Inflammatory macrophage treated with lipopolysaccharide for 4 hours (primary cell): ENCODE data around the gene CADM2.
"Not testable (repeated sequence)": the region's sequence is repeated elsewhere in the genome, so short reads cannot be mapped to it uniquely, and the experiment has no call there.

Experiments used
- DNase-seq: peaks from one replicate; pipeline ENCODE4 v3.0.0-alpha.2; 2020

CADM2 gene

GRCh38 chr3:85708325-85708724 lies 749.5 kb downstream of the CADM2 start:
- not testable (repeated sequence) for DNase-seq

GRCh38 chr3:85709346-85709892 lies 750.6 kb downstream of the CADM2 start:
- DNase-seq: no peak

- DNase-seq: no peak
These were observed 751.7 kb downstream of the CADM2 start for GRCh38 chr3:85710490-85710889.

- DNase-seq: no peak
These were observed 762.8 kb downstream of the CADM2 start for GRCh38 chr3:85721409-85722145.

- no peak for DNase-seq
These were observed 767.0 kb downstream of the CADM2 start for GRCh38 chr3:85725809-85726208.

GRCh38 chr3:85726241-85726640 lies 767.5 kb downstream of the CADM2 start:
- no peak for DNase-seq

GRCh38 chr3:85737846-85738245 lies 779.1 kb downstream of the CADM2 start:
- no peak for DNase-seq

GRCh38 chr3:85740561-85740960 lies 781.8 kb downstream of the CADM2 start:
- no peak for DNase-seq

- no peak for DNase-seq
These were observed 799.7 kb downstream of the CADM2 start for GRCh38 chr3:85758442-85758841.

- DNase-seq: no peak
These were observed 801.6 kb downstream of the CADM2 start for GRCh38 chr3:85760342-85760741.

GRCh38 chr3:85780806-85781205 lies 822.0 kb downstream of the CADM2 start:
- DNase-seq: no peak

- no peak for DNase-seq
These were observed 823.0 kb downstream of the CADM2 start for GRCh38 chr3:85781806-85782205.

GRCh38 chr3:85783291-85783690 lies 824.5 kb downstream of the CADM2 start:
- no peak for DNase-seq

- DNase-seq: no peak
These were observed 827.0 kb downstream of the CADM2 start for GRCh38 chr3:85785766-85786165.

- DNase-seq: no peak
These were observed 831.7 kb downstream of the CADM2 start for GRCh38 chr3:85790445-85791030.

GRCh38 chr3:85796140-85796539 lies 837.4 kb downstream of the CADM2 start:
- no peak for DNase-seq

- no peak for DNase-seq
These were observed 841.9 kb downstream of the CADM2 start for GRCh38 chr3:85800676-85801075.

GRCh38 chr3:85801955-85802354 lies 843.2 kb downstream of the CADM2 start:
- no peak for DNase-seq

- no peak for DNase-seq
These were observed 850.0 kb downstream of the CADM2 start for GRCh38 chr3:85808755-85809154.

- no peak for DNase-seq
These were observed 862.5 kb downstream of the CADM2 start for GRCh38 chr3:85821130-85821756.

GRCh38 chr3:85835857-85836440 lies 877.2 kb downstream of the CADM2 start:
- DNase-seq: no peak

- no peak for DNase-seq
These were observed 878.6 kb downstream of the CADM2 start for GRCh38 chr3:85837402-85837801.

GRCh38 chr3:85838921-85839320 lies 880.1 kb downstream of the CADM2 start:
- no peak for DNase-seq

GRCh38 chr3:85842081-85842480 lies 883.3 kb downstream of the CADM2 start:
- no peak for DNase-seq
